ENCODE results near the gene TBC1D9B. TPM values are rescaled to one million over a fixed set of nuclear protein-coding genes. Genes with fewer than 3 reads are reported as not detected.

TBC1D9B gene
- total RNA-seq, 6 experiments from 2014 or later: 58.7 to 81.9 (median 69.5) TPM

GRCh38 chr5:179900206-179900605, 7.5 kb downstream of the TBC1D9B start:
- ATAC-seq (no peak), DNase-seq (no peak)
- intact Hi-C loops (cut with DNase I): no loop called here
- Histone ChIP-seq H3K4me3 (no peak overlapping the region), H3K9me3 (no peaks in the 10 kb centered on the region), H3K4me1 (peaks cover 0 to 7% (median 0%) of the 10 kb centered on the region in 4 donors), H3K27me3 (no peaks in the 10 kb centered on the region), H3K36me3 (peaks cover 0 to 31% (median 10%) of the 10 kb centered on the region in 4 donors), H3K27ac (no peak overlapping the region)
- 62% methylated on average over 3 of the region's 9 CpGs for WGBS (ENCODE audit: insufficient coverage, low coverage, low lambda C conversion rate, missing lambda C conversion rate)
- TF ChIP-seq CTCF (IDR thresholded peaks at IDR 0.05) (no peak), POLR2A (IDR thresholded peaks at IDR 0.05) (no peak)

GRCh38 chr5:179895861-179896260, 11.8 kb downstream of the TBC1D9B start:
- Histone ChIP-seq H3K4me3 (no peak overlapping the region), H3K4me1 (peaks cover 0 to 12% (median 0%) of the 10 kb centered on the region in 4 donors), H3K9me3 (no peaks in the 10 kb centered on the region), H3K36me3 (peaks cover 0 to 57% (median 23%) of the 10 kb centered on the region in 4 donors), H3K27me3 (no peaks in the 10 kb centered on the region), H3K27ac (no peak overlapping the region)
- WGBS (ENCODE audit: insufficient coverage, low coverage, low lambda C conversion rate, missing lambda C conversion rate): 70% methylated on average over 6 of the region's 6 CpGs
- TF ChIP-seq CTCF (IDR thresholded peaks at IDR 0.05) (no peak), POLR2A (IDR thresholded peaks at IDR 0.05) (no peak)
- ATAC-seq: peak in 1 of 4 donors; percentile 36
- intact Hi-C loops (cut with DNase I): no loop called here
- DNase-seq: no peak

GRCh38 chr5:179893958-179894895, 13.5 kb downstream of the TBC1D9B start:
- Histone ChIP-seq H3K27ac (no peak overlapping the region), H3K4me3 (no peak overlapping the region), H3K27me3 (no peaks in the 10 kb centered on the region), H3K4me1 (peaks cover 0 to 12% (median 0%) of the 10 kb centered on the region in 4 donors), H3K36me3 (peaks cover 0 to 72% (median 29%) of the 10 kb centered on the region in 4 donors), H3K9me3 (no peaks in the 10 kb centered on the region)
- 75% methylated on average over 8 of the region's 26 CpGs for WGBS (ENCODE audit: insufficient coverage, low coverage, low lambda C conversion rate, missing lambda C conversion rate)
- peak; percentile 47 to 93 (median 68) for ATAC-seq
- TF ChIP-seq CTCF (IDR thresholded peaks at IDR 0.05) (no peak), POLR2A (IDR thresholded peaks at IDR 0.05) (no peak)
- intact Hi-C loops (cut with DNase I): no loop called here
- peak in 2 of 3 donors; percentile 69 to 75 for DNase-seq

- peaks cover 0 to 12% (median 0%) of the 10 kb centered on the region in 4 donors for H3K4me1 ChIP-seq
- H3K27ac ChIP-seq: no peak overlapping the region
- ATAC-seq (no peak), DNase-seq (peak in 2 of 3 donors; percentile 43 to 50)
- no peak overlapping the region for H3K4me3 ChIP-seq
- H3K9me3 ChIP-seq: no peaks in the 10 kb centered on the region
- 82% methylated on average over 5 of the region's 31 CpGs for WGBS (ENCODE audit: insufficient coverage, low coverage, low lambda C conversion rate, missing lambda C conversion rate)
- TF ChIP-seq CTCF (IDR thresholded peaks at IDR 0.05) (no peak), POLR2A (IDR thresholded peaks at IDR 0.05) (no peak)
- peaks cover 0 to 63% (median 28%) of the 10 kb centered on the region in 4 donors for H3K36me3 ChIP-seq
- intact Hi-C loops (cut with DNase I): no loop called here
- H3K27me3 ChIP-seq: no peaks in the 10 kb centered on the region
These were observed 14.4 kb downstream of the TBC1D9B start for GRCh38 chr5:179893076-179893957.
